ENCODE data around the gene COL25A1. TPM values are rescaled to one million over a fixed set of nuclear protein-coding genes. Genes with fewer than 3 reads are reported as not detected.

The COL25A1 gene
- total RNA-seq, 1 donor from 2014 or later, result 4.3 TPM

DNA sequence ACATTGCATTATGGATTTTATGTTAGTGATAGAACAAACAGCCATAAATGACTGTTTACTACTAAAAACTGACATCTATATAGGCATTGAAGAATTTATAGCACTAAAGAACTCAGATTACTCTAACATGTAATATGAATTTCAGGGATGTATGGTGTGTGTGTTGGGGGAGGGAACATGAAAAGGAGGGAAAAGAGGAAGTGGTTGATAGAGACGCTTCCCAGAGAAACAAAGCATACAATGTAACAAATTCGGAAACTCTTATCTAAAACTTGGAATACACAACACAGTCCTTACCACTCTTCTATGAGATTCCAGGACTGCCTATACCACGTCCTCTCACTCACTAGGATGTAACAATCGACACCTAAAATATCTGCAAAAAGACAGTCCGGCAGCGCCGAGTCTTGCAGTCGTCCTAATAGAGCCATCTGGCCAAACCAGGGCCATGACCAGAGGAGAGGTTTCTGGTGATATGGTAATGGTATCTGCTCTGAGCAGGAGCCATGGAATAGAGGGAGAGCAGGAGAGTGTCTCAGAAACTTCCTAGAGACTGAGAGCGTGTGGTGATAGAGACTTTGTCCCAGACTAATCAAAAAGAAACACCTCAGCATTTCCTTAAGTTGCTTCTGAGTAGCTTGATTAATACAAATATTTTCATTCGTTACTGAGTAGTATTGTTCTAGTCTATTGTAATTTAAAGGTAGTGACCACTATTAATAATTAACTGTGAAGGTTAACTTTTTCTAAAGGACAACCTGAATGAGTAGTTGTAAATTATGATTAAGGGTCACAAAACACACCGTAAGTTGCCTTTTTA, 287.7 kb downstream of the COL25A1 start:
- H3K27me3 ChIP-seq (ENCODE audit: control insufficient read depth, insufficient read depth, low read length), result no peaks in the 10 kb centered on the region
- TF ChIP-seq, protein P1, sequence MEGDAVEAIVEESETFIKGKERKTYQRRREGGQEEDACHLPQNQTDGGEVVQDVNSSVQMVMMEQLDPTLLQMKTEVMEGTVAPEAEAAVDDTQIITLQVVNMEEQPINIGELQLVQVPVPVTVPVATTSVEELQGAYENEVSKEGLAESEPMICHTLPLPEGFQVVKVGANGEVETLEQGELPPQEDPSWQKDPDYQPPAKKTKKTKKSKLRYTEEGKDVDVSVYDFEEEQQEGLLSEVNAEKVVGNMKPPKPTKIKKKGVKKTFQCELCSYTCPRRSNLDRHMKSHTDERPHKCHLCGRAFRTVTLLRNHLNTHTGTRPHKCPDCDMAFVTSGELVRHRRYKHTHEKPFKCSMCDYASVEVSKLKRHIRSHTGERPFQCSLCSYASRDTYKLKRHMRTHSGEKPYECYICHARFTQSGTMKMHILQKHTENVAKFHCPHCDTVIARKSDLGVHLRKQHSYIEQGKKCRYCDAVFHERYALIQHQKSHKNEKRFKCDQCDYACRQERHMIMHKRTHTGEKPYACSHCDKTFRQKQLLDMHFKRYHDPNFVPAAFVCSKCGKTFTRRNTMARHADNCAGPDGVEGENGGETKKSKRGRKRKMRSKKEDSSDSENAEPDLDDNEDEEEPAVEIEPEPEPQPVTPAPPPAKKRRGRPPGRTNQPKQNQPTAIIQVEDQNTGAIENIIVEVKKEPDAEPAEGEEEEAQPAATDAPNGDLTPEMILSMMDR (IDR thresholded peaks at IDR 0.05; ENCODE audit: insufficient read depth, low read length, poor library complexity, severe bottlenecking), result no peak
- no peaks in the 10 kb centered on the region for H3K36me3 ChIP-seq (ENCODE audit: control insufficient read depth, insufficient read depth, low read length)
- no peak overlapping the region for H3K4me3 ChIP-seq (ENCODE audit: low read depth, low read length)
- no peak for DNase-seq (ENCODE audit: low read depth)

DNA sequence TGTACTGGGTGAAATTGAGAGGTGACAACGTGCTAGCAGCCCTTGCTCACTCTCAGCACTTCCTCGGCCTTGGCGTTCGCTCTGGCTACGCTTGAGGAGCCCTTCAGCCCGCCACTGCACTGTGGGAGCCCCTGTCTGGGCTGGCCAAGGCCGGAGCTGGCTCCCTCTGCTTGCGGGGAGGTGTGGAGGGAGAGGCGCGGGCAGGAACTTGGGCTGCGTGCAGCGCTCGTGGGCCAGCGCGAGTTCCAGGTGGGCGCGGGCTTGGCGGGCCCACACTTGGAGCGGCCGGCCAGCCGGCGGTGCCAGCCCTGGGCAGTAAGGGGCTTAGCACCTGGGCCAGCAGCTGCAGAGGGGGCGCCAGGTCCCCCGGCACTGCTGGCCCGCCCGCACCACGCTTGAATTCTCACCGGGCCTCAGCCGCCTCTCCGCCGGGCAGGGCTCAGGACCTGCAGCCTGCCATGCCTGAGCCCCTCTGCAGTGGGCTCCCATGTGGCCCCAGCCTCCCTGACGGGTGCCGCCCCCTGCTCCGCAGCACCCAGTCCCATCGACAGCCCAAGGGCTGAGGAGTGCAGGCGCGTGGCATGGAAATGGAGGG, 290.1 kb downstream of the COL25A1 start:
- TF ChIP-seq, protein P1 (IDR thresholded peaks at IDR 0.05; ENCODE audit: insufficient read depth, low read length, poor library complexity, severe bottlenecking), result no peak
- DNase-seq (ENCODE audit: low read depth), result no peak
- Histone ChIP-seq H3K4me3 (ENCODE audit: low read depth, low read length) (no peak overlapping the region), H3K27me3 (ENCODE audit: control insufficient read depth, insufficient read depth, low read length) (no peaks in the 10 kb centered on the region), H3K36me3 (ENCODE audit: control insufficient read depth, insufficient read depth, low read length) (no peaks in the 10 kb centered on the region)

DNA sequence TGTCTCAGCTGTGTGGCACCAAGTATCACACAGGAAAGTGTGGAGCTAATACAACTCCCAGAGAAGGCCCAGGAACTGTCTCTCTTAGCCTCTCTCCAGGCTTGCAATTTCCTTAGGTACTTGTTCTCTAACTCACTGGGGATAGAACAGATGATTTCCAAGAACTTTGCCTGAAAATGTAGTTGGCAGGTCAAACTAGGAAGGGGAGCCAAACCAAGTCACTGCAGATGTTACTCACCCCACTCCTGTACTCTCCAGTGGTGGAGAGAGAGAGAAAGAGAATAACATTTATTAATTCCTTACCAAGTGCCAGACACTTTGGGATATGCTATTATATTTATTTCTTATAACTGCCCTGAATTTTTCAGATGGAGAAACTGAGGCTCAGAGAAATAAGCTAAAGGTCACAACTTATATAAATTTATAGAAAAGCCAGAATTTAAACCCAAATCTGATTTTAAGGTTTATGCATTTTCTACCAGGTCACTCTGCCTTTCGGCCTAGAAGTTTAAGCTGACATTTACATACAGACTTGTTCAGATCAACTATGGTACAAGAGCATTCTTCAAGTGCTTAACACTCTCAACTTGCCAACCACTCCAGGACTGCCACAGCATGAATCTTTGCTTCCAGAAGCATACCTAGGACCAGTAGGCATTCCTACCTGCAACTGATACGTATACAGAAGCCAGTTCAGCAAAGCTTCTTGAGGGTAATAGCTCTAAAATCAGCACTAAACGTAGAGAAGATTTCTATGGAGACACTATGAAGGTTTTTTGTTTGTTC, 291.0 kb downstream of the COL25A1 start:
- no peaks in the 10 kb centered on the region for H3K36me3 ChIP-seq (ENCODE audit: control insufficient read depth, insufficient read depth, low read length)
- H3K27me3 ChIP-seq (ENCODE audit: control insufficient read depth, insufficient read depth, low read length), result no peaks in the 10 kb centered on the region
- DNase-seq (ENCODE audit: low read depth), result no peak
- no peak overlapping the region for H3K4me3 ChIP-seq (ENCODE audit: low read depth, low read length)
- TF ChIP-seq, protein P1 (IDR thresholded peaks at IDR 0.05; ENCODE audit: insufficient read depth, low read length, poor library complexity, severe bottlenecking), result no peak

DNA sequence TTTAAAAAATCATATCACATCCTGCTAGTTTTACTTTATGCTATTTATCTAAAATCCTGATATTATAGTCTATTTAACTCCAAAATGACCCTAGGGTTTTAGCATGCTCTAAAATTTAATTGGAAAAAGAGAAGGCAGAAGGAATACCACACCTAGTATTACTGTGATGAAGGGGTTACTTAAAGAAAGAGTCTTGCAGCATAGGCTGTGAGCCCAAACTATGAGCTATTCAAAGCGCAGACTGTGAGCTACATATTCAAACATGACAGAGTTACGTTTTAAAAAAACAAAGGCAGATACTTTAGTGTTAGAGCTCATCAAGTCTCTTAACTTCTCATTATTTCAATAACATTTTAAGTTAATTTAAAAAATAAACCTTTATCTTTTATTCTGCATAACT, 291.9 kb downstream of the COL25A1 start:
- Histone ChIP-seq H3K27me3 (ENCODE audit: control insufficient read depth, insufficient read depth, low read length) (no peaks in the 10 kb centered on the region), H3K4me3 (ENCODE audit: low read depth, low read length) (no peak overlapping the region)
- TF ChIP-seq, protein P1 (IDR thresholded peaks at IDR 0.05; ENCODE audit: insufficient read depth, low read length, poor library complexity, severe bottlenecking), result no peak

DNA sequence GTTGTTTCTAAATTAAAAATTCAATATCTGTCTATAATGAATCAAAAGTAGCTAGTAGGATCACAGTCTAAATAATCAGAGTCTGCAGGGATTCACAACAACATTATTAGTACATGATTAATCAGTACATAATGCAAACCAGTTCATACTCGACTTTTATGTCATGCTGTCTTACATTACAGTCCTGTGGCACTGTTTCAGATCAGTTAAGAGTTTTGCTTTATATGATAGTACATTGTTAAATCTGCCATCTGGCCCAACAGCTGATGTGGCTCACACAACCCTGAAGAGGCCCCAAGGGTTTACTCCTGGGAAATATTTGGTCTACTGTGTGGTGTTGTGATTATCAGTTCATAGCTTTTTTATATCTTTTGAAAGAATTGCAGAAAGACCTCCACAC, 292.5 kb downstream of the COL25A1 start:
- Histone ChIP-seq H3K36me3 (ENCODE audit: control insufficient read depth, insufficient read depth, low read length) (no peaks in the 10 kb centered on the region), H3K4me3 (ENCODE audit: low read depth, low read length) (no peak overlapping the region), H3K27me3 (ENCODE audit: control insufficient read depth, insufficient read depth, low read length) (no peaks in the 10 kb centered on the region)
- TF ChIP-seq, protein P1 (IDR thresholded peaks at IDR 0.05; ENCODE audit: insufficient read depth, low read length, poor library complexity, severe bottlenecking), result no peak
- no peak for DNase-seq (ENCODE audit: low read depth)

More for the DNA sequence above, 291.9 kb downstream of the COL25A1 start:
- DNase-seq (ENCODE audit: low read depth), result no peak
- H3K36me3 ChIP-seq (ENCODE audit: control insufficient read depth, insufficient read depth, low read length), result no peaks in the 10 kb centered on the region
